ENCODE results near the gene GALNT2. TPM values are rescaled to one million over a fixed set of nuclear protein-coding genes. Genes with fewer than 3 reads are reported as not detected.

GALNT2 gene
- polyA plus RNA-seq, 3 donors from 2014 or later: 18.5 to 30.0 (median 22.5) TPM

DNA sequence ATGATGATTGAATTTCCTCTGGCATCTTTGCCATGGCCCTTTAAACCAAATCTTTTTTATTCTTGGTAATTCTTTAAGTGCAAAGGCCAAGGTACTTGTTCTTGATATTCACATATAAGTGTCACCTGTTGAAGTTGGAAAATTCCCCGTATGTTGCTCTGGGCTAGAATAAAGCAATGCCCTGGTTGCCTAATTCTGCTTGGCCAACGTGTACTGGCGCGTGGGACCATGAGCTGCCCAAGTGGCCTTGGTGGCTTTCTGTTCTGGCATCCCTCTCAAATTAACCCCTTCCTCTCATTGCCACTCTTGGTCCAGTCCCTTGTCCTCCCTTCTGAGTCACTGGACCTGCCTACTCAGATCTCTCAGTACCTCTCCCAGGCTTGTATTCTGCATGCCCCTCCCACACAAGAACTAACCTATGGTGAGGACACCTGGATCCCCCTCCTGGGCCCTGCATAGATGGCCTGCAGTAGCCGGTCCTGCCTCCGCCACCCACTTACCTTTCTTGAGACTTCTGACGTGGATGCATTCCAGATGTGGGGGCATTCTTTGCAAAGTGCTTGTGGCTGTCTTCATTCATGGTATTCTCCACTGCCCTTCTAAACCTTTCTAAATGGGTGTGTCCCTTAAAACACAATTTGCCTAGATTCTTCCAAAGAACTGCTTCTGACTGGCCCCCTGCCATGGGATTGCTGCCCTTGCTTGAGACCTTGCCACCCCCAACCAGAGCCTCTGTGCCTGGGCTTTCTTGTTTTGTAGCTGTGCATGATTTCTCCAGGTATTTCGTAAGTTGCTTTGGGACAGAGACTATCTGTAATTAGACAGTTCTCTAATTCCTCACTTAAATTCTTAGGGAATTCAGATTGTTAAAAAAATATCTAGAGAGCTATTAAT lies 152.4 kb downstream of the GALNT2 start:
- DNase-seq: no peak
- peaks cover 13 to 28% of the 10 kb centered on the region in 2 donors for H3K4me1 Mint-ChIP-seq
- H3K4me3 Mint-ChIP-seq: no peak overlapping the region
- peaks cover 0 to 8% (median 0%) of the 10 kb centered on the region in 3 donors for H3K36me3 Mint-ChIP-seq
- peak overlapping the region in 1 of 6 donors; percentile 10 for H3K27ac Mint-ChIP-seq
- H3K27me3 Mint-ChIP-seq (ENCODE audit: low read depth in 3 of 3): peaks cover 0 to 3% (median 0%) of the 10 kb centered on the region in 3 donors
- H3K9me3 Mint-ChIP-seq: no peaks in the 10 kb centered on the region

DNA sequence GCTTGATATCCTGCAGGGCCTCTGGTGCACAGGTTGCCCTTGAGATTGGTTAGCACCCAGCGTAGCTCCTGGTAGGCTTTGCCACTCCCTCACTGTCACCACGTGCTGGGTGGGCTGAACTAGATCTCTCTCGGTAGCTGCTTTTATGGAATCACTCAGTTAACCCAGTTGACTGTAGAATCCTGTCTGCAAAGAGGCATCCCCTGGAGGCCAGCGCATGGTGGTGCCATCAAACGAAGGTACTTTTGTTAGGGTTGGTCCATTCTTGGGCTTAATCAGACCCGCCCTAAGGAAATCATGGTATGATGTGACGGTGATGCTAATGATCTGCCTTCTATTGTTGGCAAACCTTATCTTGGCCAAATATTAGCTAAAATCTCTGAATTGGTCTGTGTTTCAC lies 153.4 kb downstream of the GALNT2 start:
- H3K36me3 Mint-ChIP-seq: peaks cover 0 to 4% (median 0%) of the 10 kb centered on the region in 3 donors
- H3K9me3 Mint-ChIP-seq: no peaks in the 10 kb centered on the region
- peaks cover 9 to 21% of the 10 kb centered on the region in 2 donors for H3K4me1 Mint-ChIP-seq
- no peak for DNase-seq
- peaks cover 0 to 3% (median 0%) of the 10 kb centered on the region in 3 donors for H3K27me3 Mint-ChIP-seq (ENCODE audit: low read depth in 3 of 3)
- no peak overlapping the region for H3K4me3 Mint-ChIP-seq
- H3K27ac Mint-ChIP-seq: no peak overlapping the region

DNA sequence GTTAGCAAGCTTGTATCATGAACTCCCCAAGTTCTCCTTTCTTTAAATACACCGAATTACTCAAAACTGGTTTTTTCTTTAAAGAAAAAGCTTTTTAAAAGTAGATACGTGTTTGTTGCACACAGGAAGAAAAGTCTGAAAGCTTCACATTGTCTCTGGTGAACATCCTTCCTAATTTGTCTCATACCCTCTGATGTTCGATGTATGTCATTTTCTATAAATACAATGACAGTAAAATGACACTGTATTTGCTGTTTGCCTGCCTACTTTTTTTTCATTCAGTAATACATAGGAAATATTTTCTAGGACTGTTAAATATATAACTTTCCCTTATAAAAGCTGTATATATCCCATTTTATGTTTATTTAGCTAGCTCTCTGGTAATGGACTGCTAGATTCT lies 153.9 kb downstream of the GALNT2 start:
- Mint-ChIP-seq H3K27me3 (ENCODE audit: low read depth in 3 of 3) (peaks cover 0 to 3% (median 0%) of the 10 kb centered on the region in 3 donors), H3K4me3 (no peak overlapping the region), H3K9me3 (no peaks in the 10 kb centered on the region), H3K4me1 (peaks cover 9 to 21% of the 10 kb centered on the region in 2 donors), H3K36me3 (peaks cover 0 to 4% (median 0%) of the 10 kb centered on the region in 3 donors), H3K27ac (peak overlapping the region in 1 of 6 donors; percentile 19)
- no peak for DNase-seq

DNA sequence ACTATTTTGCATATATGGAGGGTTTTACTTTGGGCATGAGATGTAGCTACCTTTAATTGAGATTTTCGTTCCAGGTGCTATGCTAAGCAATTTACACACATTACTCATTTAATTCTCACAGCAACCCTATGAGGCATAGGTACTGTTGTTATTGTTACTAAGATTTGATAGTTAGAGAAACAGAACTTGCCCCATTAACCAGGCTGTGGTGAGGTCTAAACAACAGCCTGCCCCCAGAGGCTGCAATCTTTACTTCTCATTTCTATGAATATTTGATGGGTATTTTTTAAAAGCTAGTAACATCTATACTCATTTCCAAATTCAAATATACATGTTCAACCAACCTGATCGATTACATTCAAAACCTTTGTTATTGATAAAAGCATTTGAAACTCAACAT lies 155.6 kb downstream of the GALNT2 start:
- peaks cover 0 to 3% (median 0%) of the 10 kb centered on the region in 3 donors for H3K27me3 Mint-ChIP-seq (ENCODE audit: low read depth in 3 of 3)
- no peak for DNase-seq
- peaks cover 0 to 4% (median 0%) of the 10 kb centered on the region in 3 donors for H3K36me3 Mint-ChIP-seq
- H3K27ac Mint-ChIP-seq: no peak overlapping the region
- peaks cover 6 to 14% of the 10 kb centered on the region in 2 donors for H3K4me1 Mint-ChIP-seq
- H3K4me3 Mint-ChIP-seq: no peak overlapping the region
- no peaks in the 10 kb centered on the region for H3K9me3 Mint-ChIP-seq

DNA sequence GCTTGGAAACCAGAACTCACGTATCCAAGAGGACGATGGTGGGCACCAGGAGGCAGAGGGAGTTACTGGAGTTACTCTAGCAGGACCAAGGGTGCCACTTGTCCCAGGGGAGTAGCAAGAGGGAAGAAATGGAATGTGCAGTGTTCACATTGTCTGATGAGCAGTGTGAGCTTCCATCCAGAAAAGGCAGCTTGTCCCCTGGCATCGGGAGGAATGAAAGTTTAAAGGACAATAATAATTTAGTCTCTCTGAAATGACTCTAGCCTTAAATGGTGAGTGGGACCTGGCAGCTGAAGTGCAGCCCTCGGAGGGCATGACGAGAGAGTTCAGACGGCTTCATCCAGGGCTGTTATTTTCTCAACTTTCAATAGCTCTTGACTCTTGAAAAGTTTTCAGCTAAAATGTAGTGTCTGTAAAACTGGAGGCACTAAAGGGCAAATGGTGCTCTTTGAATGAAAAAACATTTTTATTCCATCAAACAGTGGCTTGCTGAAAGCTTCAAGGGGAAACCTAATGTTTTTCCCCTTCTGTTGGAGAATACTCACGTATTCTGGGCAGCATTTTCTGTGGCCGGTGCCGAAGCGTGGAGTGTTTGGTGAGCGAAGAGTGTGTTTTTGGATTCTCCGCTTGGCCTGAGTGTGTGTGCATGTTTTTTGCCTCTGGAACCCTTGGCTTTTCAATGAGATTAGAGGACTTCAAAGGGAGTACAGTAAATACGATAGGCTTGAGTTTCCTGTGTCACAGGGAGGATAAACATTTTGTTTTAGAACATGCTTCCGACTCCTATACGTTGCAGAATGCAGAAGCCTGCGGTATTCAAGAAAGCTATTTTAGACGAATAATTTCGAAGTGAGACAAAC lies 157.3 kb downstream of the GALNT2 start:
- no peak overlapping the region for H3K4me3 Mint-ChIP-seq
- peak overlapping the region in 1 of 6 donors; percentile 73 for H3K27ac Mint-ChIP-seq
- peaks cover 6 to 8% of the 10 kb centered on the region in 2 donors for H3K4me1 Mint-ChIP-seq
- no peaks in the 10 kb centered on the region for H3K9me3 Mint-ChIP-seq
- no peak for DNase-seq
- no peaks in the 10 kb centered on the region for H3K36me3 Mint-ChIP-seq
- peaks cover 0 to 2% (median 0%) of the 10 kb centered on the region in 3 donors for H3K27me3 Mint-ChIP-seq (ENCODE audit: low read depth in 3 of 3)

DNA sequence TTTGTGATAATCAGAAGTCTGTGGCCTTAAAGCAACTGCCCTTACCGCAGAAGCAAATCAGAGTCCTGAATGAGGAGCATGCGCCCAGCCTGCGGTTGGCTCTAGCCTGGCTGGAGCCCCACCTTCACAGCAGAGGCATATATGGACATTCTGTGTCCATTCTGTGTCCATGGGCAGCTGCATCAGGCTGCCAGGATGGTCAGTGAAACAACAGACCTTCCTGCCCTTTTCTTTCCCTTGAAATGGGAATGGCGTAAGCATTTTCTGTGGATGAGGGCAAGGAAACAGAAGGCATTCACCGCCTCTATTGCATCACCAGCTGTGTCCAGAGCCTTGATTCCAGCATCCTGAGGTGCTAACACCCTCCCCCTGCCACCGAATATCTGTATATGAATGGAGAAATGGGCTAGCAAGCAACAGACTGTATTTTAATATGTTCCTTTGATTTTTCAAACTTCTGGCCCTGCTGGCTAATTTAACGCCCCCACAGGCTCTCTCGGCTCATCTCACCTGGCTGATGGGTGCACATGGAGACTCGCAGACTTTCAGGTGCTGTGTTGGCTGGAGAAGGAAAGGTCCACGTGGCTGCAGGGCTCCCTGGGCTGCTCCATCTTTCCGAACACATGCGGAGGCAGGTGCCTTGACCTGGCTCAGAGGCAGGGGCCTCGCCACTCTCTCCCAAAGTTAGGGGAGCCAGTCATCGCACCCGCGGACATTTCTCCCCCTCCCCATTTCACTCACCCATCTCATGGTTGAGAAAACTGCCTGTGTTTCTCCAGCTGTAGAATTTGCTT lies 159.2 kb downstream of the GALNT2 start:
- no peak for DNase-seq
- Mint-ChIP-seq H3K9me3 (no peaks in the 10 kb centered on the region), H3K27me3 (ENCODE audit: low read depth in 3 of 3) (no peaks in the 10 kb centered on the region), H3K4me1 (peaks cover 11 to 24% of the 10 kb centered on the region in 2 donors), H3K27ac (peak overlapping the region in 1 of 6 donors; percentile 13), H3K36me3 (peaks cover 0 to 4% (median 0%) of the 10 kb centered on the region in 3 donors), H3K4me3 (no peak overlapping the region)

DNA sequence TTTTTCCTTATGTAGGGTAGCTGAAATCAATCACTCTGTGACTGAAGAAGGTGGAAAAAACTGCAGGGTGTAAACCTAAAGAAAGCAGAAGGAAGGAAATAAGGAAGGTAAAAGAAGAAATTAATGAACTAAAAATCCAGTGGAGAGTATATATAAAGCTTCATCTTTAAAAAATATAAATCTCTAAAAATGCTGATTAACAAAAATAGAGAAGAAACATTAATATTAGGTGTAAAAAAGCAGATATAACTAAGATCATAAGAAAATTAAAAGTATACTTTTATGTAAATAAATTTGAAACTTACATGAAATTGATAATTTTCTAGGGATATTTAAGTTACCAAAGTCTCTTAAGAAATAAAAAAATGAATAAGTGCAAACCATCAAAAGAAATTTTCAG lies 159.8 kb downstream of the GALNT2 start:
- Mint-ChIP-seq H3K4me3 (no peak overlapping the region), H3K27ac (peak overlapping the region in 1 of 6 donors; percentile 13), H3K27me3 (ENCODE audit: low read depth in 3 of 3) (no peaks in the 10 kb centered on the region), H3K36me3 (peaks cover 0 to 4% (median 0%) of the 10 kb centered on the region in 3 donors), H3K9me3 (no peaks in the 10 kb centered on the region), H3K4me1 (peaks cover 15 to 25% of the 10 kb centered on the region in 2 donors)
- DNase-seq: no peak

DNA sequence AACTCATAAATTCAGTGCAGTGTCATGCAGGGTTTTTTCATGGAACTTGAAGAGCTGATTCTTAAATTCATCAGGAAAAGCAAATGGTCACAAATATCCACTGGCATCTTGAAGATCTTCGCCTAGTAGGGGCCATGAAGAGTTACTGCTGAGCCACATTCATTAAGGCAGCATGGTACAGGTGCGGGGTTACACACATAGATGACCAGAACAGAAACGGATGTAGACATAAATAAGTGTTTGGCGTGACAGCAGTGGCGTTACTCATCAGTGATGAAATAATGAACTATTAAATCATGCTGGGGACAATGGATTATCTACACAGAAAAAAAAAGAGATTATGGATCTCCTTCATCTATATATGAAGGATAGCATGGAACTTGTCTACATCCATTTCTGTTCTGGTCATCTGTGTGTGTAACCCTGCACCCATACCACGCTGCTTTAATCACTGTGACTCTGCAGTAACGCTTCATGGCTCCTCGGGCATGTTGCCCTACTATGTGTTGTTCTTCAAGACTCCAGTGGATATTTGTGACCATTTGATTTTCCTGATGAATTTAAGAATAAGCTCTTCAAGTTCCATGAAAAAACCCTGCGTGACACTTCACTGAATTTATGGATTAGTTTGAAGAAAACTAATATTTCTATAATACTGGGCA lies 161.3 kb downstream of the GALNT2 start:
- no peaks in the 10 kb centered on the region for H3K9me3 Mint-ChIP-seq
- H3K27ac Mint-ChIP-seq: no peak overlapping the region
- H3K27me3 Mint-ChIP-seq (ENCODE audit: low read depth in 3 of 3): no peaks in the 10 kb centered on the region
- DNase-seq: no peak
- H3K4me3 Mint-ChIP-seq: no peak overlapping the region
- peaks cover 0 to 4% (median 0%) of the 10 kb centered on the region in 3 donors for H3K36me3 Mint-ChIP-seq
- H3K4me1 Mint-ChIP-seq: peaks cover 15 to 31% of the 10 kb centered on the region in 2 donors

DNA sequence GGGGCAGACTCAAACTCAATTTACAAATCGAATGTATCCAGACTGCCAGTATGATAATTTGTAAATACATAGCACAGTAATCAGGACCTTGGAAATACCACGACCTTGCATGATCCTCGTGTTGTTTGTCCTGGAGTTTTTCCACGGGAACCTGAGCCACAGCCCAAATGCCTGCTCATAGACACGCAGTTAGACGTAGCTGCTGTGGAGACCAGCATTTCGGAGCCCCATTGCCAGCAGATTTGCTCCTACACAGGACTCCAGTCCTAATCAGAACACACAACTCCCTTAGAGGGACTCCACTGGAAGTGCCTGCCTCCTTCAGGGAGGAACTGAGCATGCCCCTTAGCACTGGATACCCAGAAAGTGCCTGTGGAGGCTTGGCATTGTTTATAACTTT lies 163.2 kb downstream of the GALNT2 start:
- no peaks in the 10 kb centered on the region for H3K27me3 Mint-ChIP-seq (ENCODE audit: low read depth in 3 of 3)
- peak overlapping the region in 1 of 6 donors; percentile 55 for H3K27ac Mint-ChIP-seq
- H3K9me3 Mint-ChIP-seq: no peaks in the 10 kb centered on the region
- peaks cover 17 to 31% of the 10 kb centered on the region in 2 donors for H3K4me1 Mint-ChIP-seq
- no peak overlapping the region for H3K4me3 Mint-ChIP-seq
- H3K36me3 Mint-ChIP-seq: peaks cover 0 to 4% (median 3%) of the 10 kb centered on the region in 3 donors
- no peak for DNase-seq

DNA sequence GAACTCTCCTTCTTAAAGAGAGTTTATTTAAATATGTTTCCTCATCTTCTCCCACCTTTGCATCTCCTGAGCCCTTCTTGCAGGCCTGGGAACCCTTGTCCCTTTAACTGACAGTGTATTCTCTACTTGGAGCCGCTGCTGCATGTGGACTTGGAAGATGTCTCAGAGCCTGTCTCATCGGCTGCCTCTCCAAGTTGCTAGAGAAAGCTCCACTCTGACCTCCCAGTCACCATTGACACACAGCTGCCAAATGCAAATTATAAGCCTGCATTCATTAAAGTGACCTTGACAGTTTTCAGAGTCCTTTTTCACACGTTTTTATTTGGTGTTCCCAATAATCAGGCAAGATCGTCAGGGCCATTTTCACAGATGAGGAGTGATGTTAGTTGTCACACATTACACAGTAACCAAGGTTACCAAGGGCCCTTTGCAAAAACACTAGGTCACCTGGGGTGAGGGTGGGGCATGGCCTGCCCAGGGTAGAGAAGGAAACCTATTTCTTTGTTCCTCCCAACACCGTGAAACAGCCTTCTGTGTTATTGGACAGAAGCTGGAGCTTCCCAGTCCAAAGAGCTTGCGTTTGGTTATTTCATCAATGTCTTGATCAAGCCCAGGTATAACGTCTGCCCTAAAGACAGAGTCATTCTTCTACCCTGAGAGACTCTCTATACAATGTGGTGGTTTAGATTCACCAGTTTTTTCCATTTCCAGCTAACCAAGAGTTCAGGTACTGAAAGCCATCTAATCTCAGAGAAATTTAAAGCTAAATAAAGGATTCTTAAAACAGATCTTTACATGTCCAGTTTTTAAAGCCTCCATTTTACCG lies 164.1 kb downstream of the GALNT2 start:
- Mint-ChIP-seq H3K27ac (peak overlapping the region; percentile 27 to 61 (median 38)), H3K4me1 (peaks cover 16 to 31% of the 10 kb centered on the region in 2 donors), H3K27me3 (ENCODE audit: low read depth in 3 of 3) (no peaks in the 10 kb centered on the region), H3K36me3 (peaks cover under 1 to 4% (median 3%) of the 10 kb centered on the region in 3 donors), H3K4me3 (peak overlapping the region in 1 of 5 donors; percentile 31), H3K9me3 (no peaks in the 10 kb centered on the region)
- DNase-seq: peak; percentile 8 to 12 (median 10)

DNA sequence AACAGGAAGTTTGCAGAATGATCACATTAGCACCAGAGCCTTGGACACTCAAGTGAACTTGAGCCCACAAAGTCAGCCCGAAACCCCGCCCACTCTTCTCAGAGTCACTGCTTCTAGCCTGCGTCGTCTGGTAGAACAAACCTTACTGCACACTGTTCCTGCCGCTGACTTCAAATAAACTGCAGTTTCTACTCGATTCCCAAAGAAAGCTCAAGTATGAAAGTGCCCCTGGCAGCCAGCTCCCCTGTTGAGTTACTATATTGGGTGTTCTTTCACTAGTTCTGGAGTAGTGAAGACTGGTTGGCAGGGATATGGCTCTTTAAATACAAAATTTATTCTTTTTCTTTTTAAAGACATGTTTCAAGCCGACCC lies 164.7 kb downstream of the GALNT2 start:
- Mint-ChIP-seq H3K27ac (peak overlapping the region in 5 of 6 donors; percentile 4 to 55 (median 28)), H3K36me3 (peaks cover 3 to 7% (median 5%) of the 10 kb centered on the region in 3 donors), H3K4me1 (peaks cover 16 to 31% of the 10 kb centered on the region in 2 donors), H3K4me3 (no peak overlapping the region), H3K27me3 (ENCODE audit: low read depth in 3 of 3) (no peaks in the 10 kb centered on the region), H3K9me3 (no peaks in the 10 kb centered on the region)
- no peak for DNase-seq

DNA sequence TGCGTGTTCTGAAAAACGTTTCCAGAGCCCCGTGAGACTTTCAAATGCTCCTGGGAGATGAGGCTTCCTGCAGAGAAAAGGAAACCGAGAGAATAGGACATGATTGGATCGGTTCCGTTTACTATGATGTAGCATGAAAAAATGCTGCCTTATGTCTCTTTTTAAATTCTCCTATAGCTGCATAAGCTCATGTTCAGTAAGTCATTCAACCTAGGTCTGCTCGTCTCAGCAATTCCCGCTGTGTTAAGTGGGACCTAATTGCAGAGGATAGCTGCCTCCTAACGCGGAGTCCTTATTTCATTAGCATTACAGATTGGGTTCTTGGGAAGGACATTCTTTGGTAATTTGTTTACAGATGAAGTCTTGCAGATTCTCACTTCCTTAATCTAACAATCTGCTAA lies 165.3 kb downstream of the GALNT2 start:
- H3K9me3 Mint-ChIP-seq: no peaks in the 10 kb centered on the region
- peaks cover 3 to 8% (median 5%) of the 10 kb centered on the region in 3 donors for H3K36me3 Mint-ChIP-seq
- H3K4me3 Mint-ChIP-seq: no peak overlapping the region
- H3K27ac Mint-ChIP-seq: no peak overlapping the region
- H3K27me3 Mint-ChIP-seq (ENCODE audit: low read depth in 3 of 3): no peaks in the 10 kb centered on the region
- H3K4me1 Mint-ChIP-seq: peaks cover 16 to 31% of the 10 kb centered on the region in 2 donors
- DNase-seq: no peak
